Measurements from ENCODE around the gene ABCA7.

The ABCA7 gene

GRCh38 chr19:1039646-1040475, at the start of gene ABCA7:
Gene ABCA7 (plus strand): TSS chr19:1040107. CDS start chr19:1041362, 1,255 bp downstream.
- peak; percentile 98 for DNase-seq

- DNase-seq, result no peak
These were observed 49.8 kb upstream of the ABCA7 start for GRCh38 chr19:990119-990571.

GRCh38 chr19:990746-991145, 49.2 kb upstream of the ABCA7 start:
- DNase-seq, result no peak

GRCh38 chr19:991174-991931, 48.6 kb upstream of the ABCA7 start:
- DNase-seq, result peak; percentile 39

- DNase-seq, result no peak
These were observed 47.8 kb upstream of the ABCA7 start for GRCh38 chr19:991932-992669.

- no peak for DNase-seq
These were observed 47.2 kb upstream of the ABCA7 start for GRCh38 chr19:992670-993055.

- DNase-seq, result no peak
These were observed 46.5 kb upstream of the ABCA7 start for GRCh38 chr19:993361-993830.

GRCh38 chr19:993831-994393, 46.0 kb upstream of the ABCA7 start:
- DNase-seq, result no peak

- DNase-seq, result no peak
These were observed 45.4 kb upstream of the ABCA7 start for GRCh38 chr19:994516-994915.

- no peak for DNase-seq
These were observed 44.7 kb upstream of the ABCA7 start for GRCh38 chr19:995051-995827.

GRCh38 chr19:996051-996838, 43.7 kb upstream of the ABCA7 start:
- peak; percentile 88 for DNase-seq

- no peak for DNase-seq
These were observed 41.8 kb upstream of the ABCA7 start for GRCh38 chr19:998064-998463.

GRCh38 chr19:999379-999719, 40.6 kb upstream of the ABCA7 start:
- DNase-seq, result no peak

- peak; percentile 65 for DNase-seq
These were observed 39.8 kb upstream of the ABCA7 start, which contains the start of gene GRIN3B for GRCh38 chr19:1000095-1000494. Gene GRIN3B (plus strand): TSS chr19:1000419. CDS start chr19:1000438, 19 bp downstream.

- no peak for DNase-seq
These were observed 39.0 kb upstream of the ABCA7 start for GRCh38 chr19:1000591-1001537.

GRCh38 chr19:1001538-1002166, 38.3 kb upstream of the ABCA7 start:
- peak; percentile 60 for DNase-seq

- DNase-seq, result no peak
These were observed 37.3 kb upstream of the ABCA7 start for GRCh38 chr19:1002600-1002999.

GRCh38 chr19:1003283-1003682, 36.6 kb upstream of the ABCA7 start:
- DNase-seq, result no peak

GRCh38 chr19:1004204-1004802, 35.6 kb upstream of the ABCA7 start:
- no peak for DNase-seq

Measured in CD4-positive, alpha-beta T cell treated with Interferon gamma for 1 hour (primary cell).